ENCODE results near the gene LRRC72.
A peak's percentile ranks its signal among the peaks of the same experiment; 100 is the strongest.
"Not testable (repeated sequence)": the region's sequence is repeated elsewhere in the genome, so short reads cannot be mapped to it uniquely, and the experiment has no call there.

The LRRC72 gene

DNA sequence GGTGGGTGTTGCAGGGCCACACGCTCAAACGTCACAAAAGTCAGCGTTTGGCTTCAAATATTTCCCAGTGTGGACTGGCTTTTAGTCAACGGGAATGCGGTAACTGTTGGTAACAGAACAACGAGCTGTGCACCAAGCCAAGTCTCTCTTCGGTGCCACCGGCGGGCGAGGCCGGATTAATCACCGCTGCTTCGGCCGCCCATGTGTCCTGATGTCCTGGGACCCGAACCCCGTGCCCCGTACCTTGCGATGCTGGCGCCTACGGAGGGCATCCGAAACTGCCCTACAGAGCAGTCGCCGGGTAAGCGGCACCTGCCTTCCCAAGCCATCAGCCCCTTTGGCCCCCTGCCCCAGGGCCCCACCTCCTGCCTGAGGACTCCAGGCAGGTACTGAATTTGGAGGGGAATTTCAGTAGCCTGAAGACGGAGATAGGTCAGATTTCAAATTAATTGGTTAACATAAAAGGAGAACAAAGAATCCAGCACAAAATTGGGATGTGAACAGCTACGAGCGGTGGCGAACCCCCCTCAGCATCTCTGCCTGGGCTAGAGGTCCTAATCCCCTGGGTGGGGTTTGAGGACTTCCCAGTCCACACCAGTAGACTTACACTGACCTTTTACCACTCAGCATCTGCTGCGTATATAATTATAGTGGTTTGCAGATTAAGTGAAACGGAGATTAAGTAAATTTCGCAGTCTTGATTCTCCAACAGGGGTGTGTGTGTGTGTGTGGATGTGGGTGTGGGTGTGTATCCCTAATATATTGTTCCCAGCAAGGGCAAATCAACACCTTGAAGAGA, at the start of gene LRRC72:
Gene LRRC72 (plus strand): TSS at position 84 of the 799 bp plus-strand sequence. CDS start 128 bp downstream, at position 212.
- no peak for DNase-seq (ENCODE audit: low read depth, low spot score)

DNA sequence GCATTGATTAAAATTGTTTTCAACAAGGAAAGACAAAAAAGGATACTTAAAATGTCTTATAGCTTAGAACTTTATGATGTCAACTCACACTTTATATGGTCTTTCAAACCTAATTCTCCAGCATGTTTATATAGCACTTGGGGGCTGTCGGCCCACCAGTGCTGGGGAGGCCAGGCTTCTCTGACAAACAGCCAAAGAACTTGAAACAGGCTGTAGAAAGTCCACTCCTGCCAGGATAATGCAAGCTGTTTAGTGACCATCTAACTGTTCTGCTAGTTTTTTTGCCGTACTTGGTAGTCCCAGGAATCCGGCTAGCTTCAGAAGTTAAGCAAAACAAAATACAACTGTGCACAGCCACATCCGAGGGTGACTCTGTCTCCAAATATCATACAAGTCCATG, 47.5 kb upstream of the LRRC72 start:
- DNase-seq (ENCODE audit: low read depth, low spot score) = no peak

DNA sequence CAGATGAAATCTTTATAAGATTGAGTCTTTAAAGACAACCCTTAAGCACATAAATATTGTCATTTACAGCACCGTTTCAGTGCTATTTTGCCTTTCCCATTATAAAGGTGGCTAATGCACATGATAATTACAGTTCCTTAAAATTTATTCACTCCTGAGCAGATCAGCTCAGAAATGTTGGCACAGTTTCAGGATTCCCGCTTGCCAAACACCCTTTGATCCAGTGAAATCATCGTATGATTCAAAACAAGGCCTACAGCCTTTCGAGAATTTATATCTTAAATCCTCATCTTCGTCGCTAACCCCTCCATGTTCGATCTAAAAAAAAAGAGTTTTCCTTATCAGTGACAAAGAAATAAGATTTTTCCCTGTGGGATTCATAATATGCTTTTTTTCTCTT, 47.0 kb upstream of the LRRC72 start:
- no peak for DNase-seq (ENCODE audit: low read depth, low spot score)

DNA sequence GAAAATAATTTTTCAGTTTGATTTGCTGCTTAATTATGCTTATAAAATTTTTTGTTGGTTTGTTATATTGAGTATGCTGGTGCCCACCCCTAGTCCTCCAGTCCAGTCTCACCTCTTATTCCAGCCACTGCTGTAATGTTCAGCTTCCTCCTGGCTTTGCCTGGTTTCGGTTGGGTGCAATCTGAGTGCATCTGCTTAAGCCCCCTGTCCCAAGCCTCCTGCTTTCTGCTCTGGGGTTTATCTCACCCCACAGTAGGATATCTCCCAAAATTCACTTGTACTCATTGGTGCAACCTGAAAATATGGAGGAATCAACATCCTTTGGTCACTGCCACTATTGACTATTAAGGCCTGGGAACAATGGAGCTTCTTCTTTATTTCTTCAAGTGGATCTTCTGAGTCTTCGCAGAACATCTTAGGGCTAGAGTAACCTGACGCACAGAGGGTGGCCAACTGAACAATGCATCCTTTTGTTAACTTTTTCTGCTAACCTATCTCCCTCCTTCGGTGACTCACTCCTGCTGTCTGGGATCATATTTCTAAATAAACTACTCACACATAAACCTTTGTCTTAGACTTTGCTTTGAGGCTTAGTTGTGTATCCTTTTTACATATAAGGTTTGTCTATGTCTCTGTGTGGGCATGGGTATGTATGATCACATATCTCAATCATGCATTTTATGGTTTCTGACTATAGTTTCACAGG, 42.0 kb upstream of the LRRC72 start:
- DNase-seq (ENCODE audit: low read depth, low spot score) = no peak

DNA sequence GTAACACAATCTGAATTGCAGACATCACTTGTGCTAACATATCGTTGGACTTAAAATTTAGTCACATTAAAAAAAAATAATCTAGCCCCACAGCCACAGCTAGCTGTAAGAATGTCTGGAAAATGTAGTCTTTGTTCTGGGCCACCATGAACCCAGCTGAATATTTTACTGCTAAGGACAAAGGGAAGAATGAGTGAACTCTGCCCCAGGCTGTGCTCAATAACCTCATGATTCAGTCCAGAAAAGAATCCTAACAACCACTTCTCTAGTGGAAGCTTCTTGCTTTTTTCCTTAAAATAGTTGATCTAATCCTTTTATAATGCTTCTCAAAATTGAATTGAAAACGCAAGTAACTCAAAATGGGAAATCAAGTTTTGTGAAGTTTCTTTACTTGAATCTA, 35.5 kb upstream of the LRRC72 start:
- no peak for DNase-seq (ENCODE audit: low read depth, low spot score)

DNA sequence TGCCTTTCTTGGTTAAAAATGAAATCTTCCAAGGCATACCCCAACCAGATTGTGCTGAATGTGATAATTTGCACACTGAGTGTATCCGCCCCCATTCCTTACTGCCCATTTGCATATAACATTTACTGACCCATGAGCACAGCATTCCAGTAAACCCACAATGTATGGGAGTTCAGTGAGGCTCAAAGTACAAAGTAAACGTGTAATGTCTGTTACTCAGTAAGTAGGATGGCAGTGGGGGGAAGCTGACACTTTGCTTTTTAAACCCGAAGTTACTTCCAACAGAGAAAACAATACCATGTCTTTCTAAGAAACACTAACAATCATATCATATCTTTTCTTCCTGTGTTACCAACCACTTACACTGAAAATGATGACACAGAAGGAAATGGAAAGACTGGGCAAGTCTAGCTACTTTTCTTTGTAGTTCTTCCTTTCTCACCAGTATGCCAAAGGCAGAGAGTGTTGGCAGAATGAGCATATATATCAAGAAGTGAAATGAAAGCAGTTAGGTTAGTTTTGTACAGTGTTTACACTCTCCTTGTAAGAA, 34.0 kb upstream of the LRRC72 start:
- DNase-seq (ENCODE audit: low read depth, low spot score) = no peak

DNA sequence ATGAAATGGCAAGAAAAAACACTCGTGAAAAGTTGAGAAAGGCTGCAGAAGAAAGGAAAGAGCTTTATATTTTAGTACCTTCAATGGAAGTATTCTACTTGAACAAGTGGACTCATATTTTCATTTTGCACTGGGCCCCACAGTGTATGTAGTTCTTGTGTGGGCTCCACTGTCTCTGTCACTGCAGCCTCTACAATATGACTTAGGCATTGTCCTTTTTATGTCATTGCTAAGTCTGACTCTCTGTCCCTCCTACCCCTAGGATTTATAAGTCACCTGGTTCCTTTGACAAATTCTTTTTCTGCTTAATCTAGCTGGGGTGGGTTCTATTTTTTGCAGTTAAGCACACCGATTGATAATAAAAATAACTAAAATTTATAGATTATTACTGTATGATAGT, 33.4 kb upstream of the LRRC72 start:
- DNase-seq (ENCODE audit: low read depth, low spot score) = no peak

DNA sequence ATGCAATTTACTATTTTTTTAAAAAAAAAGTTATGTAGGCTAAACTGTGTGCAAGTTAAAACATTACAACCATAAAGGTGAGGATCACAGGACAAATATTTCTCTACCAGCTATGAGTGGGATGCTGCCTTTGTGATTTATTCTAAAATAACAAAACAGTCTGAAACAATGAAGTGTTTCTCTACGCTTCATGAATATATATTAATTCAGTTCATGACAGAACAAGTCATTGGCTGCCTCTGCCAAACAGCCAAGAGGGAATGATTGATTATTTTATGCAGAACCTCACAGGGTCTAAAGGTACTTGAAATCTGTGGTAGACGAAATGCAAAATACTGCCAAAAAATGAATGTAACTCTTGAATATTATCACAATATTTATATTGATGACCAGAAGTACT, 32.1 kb upstream of the LRRC72 start:
- DNase-seq (ENCODE audit: low read depth, low spot score) = no peak

DNA sequence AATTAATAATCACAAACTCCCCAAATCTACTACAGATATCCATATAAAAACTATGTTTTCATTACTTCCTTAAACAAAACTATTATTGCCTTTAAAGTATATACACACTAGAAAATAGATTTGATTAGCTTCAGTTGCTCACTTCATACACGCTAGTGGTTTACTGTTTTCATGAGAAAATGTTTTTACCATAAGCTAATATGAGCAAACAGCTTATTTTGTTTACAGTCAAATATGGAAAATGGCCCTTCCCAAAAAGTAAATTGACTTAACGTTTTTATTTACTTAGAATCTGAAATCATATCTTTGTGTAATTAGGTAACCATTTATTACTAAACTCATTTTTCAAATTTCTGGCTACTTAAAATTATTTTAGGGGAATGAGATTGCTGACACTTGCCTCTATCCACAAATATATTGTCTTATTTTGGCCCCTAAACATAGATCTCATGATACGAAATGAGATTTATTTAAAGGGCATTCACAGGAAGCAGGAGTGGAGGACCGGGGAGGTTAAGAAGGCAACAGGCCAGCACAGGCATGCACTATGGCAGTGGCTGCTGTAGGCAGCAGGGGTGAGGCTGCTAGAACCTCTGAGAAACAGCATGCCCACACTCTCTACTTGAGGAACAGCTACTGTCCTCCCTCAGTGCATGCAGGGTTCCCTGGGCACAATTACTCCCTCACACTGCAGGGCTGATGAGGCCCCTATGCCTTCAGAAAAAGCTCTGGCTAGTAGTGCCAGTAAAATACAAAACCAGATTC, 31.5 kb upstream of the LRRC72 start:
- DNase-seq (ENCODE audit: low read depth, low spot score) = no peak

DNA sequence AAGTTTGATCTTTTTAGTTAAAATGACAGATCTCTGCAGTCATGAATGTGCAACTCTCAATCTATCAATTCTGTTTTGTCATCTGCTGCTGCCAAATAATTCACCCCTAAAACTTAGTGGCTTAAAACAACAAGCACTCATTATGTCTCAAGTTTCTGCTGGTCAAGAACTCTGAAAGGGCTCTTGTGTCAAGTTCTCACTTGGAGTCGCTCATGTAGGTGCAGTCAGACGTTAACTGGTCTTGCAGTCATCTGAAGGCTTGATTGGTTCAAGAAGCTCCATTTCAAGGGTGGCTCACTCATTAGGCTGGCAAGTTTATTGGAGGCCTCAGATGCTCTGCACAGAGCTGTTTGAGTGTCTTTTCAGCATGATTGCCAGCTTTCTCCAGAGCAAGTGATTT, 28.5 kb upstream of the LRRC72 start:
- no peak for DNase-seq (ENCODE audit: low read depth, low spot score)

DNA sequence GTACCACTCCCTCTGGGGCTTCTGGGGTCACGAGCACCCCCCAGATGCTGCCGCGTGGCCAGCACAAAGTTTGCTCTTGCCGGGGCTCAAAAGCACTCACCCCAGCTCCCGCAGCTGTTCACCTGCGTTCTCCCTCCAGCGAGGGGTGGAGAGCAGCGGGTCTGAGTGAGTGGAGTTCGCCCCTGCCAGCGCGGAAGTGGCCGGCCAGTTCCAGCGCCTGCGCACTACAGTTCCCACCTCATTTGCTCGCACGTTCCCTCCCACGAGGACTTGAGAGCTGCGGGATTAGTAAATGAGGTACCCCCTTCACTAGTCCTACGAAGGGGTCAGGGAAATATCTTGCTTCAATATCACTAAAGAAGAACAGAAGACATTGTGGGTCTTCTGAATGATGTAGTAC, 24.3 kb upstream of the LRRC72 start:
- DNase-seq (ENCODE audit: low read depth, low spot score) = no peak

DNA sequence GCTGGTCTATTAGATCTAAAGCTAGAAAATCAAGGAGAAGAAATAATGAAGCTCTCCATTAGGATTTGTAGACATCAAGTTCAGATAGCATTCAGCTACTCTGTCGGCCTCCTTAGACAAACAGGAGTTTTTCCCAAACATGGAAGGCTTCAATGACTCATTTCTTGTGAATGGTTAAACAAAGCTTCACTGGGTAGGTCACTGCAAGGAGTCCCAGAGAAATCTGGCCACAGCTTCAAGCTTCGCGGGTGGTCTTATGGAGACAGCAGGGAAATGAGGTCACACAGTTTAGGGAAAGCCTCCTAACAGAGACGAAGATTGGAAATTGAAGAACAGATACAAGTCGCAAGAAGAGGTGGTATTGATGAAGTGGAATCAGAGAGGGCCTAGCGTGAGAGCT, 22.6 kb upstream of the LRRC72 start:
- DNase-seq (ENCODE audit: low read depth, low spot score) = peak; percentile 57

DNA sequence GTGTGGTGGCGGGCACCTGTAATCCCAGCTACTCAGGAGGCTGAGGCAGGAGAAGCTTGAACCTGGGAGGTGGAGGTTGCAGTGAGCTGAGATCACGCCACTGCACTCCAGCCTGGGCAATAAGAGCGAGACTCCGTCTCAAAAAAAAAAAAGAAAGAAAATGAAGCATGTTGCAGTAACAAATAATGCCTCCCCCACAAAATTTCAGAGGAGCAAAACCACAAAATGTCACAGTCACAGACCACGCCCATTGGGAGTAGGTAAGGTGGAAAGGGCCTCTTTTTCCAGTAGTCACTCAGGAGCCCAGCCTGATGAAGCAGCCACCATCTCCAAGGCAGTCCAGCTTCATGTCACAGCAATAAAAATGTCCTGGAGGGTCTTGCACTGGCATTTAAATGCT, 20.2 kb upstream of the LRRC72 start:
- not testable (repeated sequence) for DNase-seq (ENCODE audit: low read depth, low spot score)

DNA sequence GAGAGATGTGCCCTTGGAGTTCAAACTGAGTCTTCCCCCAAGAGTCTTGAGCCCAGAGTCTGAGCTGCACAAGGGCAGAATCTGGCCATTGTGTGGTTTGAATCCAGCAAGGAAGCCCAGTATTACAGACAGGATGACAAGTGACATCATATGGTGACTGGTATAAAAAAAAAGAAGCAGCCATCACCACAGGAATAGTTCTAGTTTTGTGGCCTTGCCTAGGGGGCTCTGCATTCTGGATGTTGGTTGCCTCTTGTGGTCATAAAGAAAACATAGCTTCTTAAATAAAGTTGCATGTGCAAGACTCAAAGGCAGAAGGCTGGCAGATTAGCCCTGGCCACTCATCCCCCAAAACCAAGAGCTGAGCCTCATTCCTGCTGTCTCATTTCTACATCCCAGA, 16.8 kb upstream of the LRRC72 start:
- no peak for DNase-seq (ENCODE audit: low read depth, low spot score)

DNA sequence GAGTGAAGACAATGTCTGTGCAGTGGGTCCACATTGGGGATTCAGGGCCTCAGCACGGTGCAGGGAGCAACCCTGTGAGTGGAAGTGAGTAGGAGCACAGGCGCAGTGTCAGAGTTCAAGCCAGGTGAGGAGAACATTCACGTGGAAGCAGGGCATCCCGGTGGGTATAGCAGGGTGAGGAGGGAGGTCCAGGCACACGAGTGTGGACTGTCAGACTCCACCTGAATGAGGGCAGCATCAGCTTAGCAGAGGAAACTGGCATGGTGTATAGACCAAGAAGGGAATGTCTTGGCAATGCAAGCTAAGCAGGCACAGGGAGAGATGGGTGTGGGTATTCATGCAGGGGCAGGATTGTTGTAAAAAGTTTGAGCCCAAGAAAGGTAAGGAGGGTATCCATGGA, 15.3 kb upstream of the LRRC72 start:
- no peak for DNase-seq (ENCODE audit: low read depth, low spot score)

DNA sequence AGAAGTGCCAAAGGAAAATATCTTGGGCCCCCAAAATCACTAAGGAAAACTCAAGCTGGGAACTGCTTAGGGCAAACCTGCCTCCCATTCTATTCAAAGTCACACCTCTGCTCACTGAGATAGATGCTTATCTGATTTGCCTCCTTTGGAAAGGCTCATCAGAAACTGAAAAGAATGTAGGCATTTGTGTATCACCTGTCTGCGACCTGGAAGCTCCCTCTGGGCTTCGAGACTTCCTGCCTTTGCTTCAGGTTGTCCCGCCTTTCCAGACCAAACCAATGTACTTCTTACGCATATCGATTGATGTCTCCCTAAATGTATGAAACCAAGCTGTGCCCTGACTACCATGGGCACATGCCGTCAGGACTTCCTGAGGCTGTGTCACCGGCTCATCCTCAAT, 14.5 kb upstream of the LRRC72 start:
- no peak for DNase-seq (ENCODE audit: low read depth, low spot score)

DNA sequence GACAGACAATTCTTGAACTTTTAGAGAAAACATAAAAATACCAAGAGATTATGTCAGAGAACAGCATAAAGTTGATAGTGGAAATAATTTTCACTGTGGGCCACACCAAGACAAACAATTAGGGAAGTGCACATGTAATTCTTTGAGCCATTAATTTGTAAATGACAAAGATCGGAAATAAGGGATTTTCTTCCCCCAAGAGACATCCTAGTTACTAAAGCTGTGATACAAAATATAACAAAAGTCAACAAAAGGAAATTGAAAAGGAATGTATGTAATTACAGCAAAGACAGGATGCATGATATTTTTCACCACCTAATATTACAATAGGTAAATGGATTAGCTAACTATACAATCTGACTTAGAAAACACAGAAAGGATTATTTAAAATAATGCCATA, 12.4 kb upstream of the LRRC72 start:
- no peak for DNase-seq (ENCODE audit: low read depth, low spot score)

DNA sequence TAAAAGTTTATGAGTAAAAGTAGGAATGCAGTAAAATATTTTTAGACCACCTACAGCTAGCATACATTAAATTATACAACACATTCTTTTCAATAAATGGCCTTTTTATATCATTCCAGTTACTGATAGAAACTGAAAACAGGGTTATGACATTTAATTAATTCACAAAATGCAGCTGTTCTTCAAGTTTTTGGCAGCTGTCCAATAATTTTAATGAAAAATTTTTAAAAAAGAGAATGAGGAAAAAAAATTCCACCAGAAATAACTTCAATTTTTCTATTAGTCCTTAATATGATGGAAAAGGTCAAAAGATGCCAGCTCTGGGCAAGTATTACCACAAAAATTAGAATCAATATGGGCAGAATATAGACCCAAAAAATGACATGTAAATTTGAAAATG, 11.9 kb upstream of the LRRC72 start:
- DNase-seq (ENCODE audit: low read depth, low spot score) = no peak

DNA sequence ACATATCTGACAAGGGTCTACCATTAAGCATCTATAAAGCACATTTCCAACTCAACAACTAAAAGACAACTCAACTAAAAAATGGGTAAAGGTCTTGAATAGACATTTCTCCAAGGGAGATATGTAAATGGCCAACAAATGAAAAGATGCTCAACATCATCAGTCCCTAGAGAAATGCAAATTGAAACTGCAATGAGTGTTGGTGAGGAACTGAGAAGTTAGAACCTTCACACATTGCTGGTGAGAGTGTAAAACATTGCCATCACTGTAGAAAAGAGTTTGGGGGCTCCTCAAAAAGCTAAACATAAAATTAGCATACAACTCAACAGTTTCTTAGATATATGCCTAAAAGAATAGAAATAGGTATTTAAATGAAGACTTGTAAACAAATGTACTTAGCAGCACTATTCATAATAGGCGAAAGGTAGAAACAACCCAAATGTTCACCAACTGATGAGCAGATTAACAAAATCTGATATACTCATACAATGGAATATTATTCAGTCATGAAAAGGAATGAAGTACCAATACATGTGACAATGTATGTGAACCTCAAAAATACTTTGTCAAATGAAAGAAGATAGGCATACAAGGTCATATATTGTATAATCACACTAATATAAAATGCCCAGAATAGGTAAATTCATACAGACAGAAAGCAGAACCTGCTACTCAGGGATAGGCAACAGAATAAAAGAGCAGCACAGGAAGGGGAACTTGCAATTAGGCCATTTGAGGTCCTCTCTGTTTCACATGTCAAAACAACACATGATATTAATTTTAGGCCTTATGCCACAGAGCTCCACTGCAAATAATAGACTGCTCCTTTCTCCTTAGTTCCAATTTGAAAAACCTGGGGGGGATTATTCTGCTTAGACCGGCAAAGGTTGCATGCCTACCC, 10.6 kb upstream of the LRRC72 start:
- no peak for DNase-seq (ENCODE audit: low read depth, low spot score)

DNA sequence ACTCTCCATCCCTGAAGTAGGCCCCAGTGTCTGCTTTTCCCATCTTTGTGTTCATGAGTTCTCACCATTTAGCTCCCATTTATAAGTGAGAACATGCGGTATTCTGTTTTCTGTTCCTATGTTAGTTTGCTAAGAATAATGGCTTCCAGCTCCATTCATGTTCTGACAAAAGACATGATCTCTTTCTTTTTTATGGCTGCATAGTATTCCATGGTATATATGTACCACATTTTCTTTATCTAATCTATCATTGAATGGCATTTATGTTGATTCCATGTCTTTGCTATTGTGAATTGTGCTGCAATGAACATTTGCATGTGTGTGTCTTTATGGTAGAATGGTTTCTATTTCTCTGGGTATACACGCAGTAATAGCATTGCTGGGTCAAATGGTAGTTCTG, 6.6 kb upstream of the LRRC72 start:
- DNase-seq (ENCODE audit: low read depth, low spot score) = not testable (repeated sequence)

DNA sequence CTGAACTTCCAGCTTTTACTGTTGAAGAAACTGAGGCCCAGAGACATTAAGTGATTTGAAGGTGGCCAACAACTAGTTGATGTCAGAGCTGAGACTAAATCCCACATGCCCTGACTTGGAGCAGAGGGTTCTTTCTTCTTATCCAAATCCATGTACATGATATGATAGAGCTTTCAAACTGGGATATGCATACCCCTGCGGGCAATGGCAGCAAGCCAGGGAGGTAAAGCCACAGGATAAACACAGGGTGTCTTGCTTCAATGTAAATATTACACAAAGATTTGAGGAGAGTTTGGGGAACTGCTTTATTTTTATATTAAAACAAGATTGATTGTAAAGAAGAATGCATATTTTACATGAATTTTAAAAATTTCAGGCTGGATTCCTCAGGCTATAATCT, 2.3 kb upstream of the LRRC72 start:
- DNase-seq (ENCODE audit: low read depth, low spot score) = no peak
